Endothelial cell of umbilical vein (primary cell): Measurements from ENCODE around the gene IFT88. TPM values are rescaled to one million over a fixed set of nuclear protein-coding genes. Genes with fewer than 3 reads are reported as not detected.

Experiments
- BruUV-seq: library from RNA; stranded (reverse); fragments of 400-500 nt; replicated peaks from 2 replicates; lab custom pipeline; 2021; lab: Mats Ljungman, UMichigan
- CTCF ChIA-PET: fragments of 300-600, 350-600 bp; sonication (Branson Sonifier 250); formaldehyde crosslinking; loops from one replicate; lab custom pipeline; 2021; ENCODE audit warnings: antibody characterized with exemption, inconsistent platforms; lab: Charles Lee
- POLR2A ChIA-PET: fragments of 300-600, 350-600 bp; sonication (Branson Sonifier 250); formaldehyde crosslinking; loops from one replicate; lab custom pipeline; 2021; ENCODE audit warnings: antibody characterized with exemption, inconsistent platforms; lab: Charles Lee
- DNase-seq: peaks from one replicate; pipeline ENCODE4 v3.0.0-alpha.2; 2011; ENCODE audit warnings: low read depth, low spot score
- FAIRE-seq: peaks from 2 replicates; lab custom pipeline; 2011; peaks lifted over from hg19 to GRCh38; lab: Jason Lieb, UNC
- H2AFZ ChIP-seq: 2 replicates; pipeline ENCODE4 v1.6.0; 2012; ENCODE audit warnings: low read depth, low read length, control low read depth, inconsistent platforms
- H3K27ac ChIP-seq: 2 replicates; pipeline ENCODE4 v1.5.1; 2011; ENCODE audit warnings: low read depth, mild to moderate bottlenecking, control low read depth, low read length, moderate library complexity; ENCODE audit not compliant: insufficient read depth
- H3K27me3 ChIP-seq, 2 experiments: 2 replicates each; pipeline versions ENCODE4 v1.6.0 to v1.6.1; 2011; ENCODE audit warnings: low read length in 2 of 2, mixed read lengths in 1 of 2; ENCODE audit not compliant: control insufficient read depth in 2 of 2, insufficient read depth in 2 of 2
- H3K36me3 ChIP-seq, 2 experiments: 2 replicates in 1 of 2; 3 replicates in 1 of 2; pipeline ENCODE4 v1.5.1; 2011; ENCODE audit warnings: low read length in 2 of 2, mild to moderate bottlenecking in 1 of 2, moderate library complexity in 1 of 2; ENCODE audit not compliant: control insufficient read depth in 2 of 2, insufficient read depth in 2 of 2; ENCODE audit errors: extremely low read depth in 1 of 2
- H3K4me1 ChIP-seq: 3 replicates; pipeline ENCODE4 v1.5.1; 2011; ENCODE audit warnings: mild to moderate bottlenecking, low read length; ENCODE audit not compliant: control insufficient read depth, insufficient read depth; ENCODE audit errors: extremely low read depth
- H3K4me2 ChIP-seq: 2 replicates; pipeline ENCODE4 v1.6.1; 2011; ENCODE audit warnings: low read length, control low read depth, mixed read lengths; ENCODE audit not compliant: insufficient read depth
- H3K4me3 ChIP-seq, 3 experiments: fragments of 200-600 bp in 1 of 3; sonication (generic), shearing (Covaris generic) in 1 of 3; replicated peaks in 1 of 3; 2 replicates each; pipeline ENCODE4 v1.5.1; 2011 to 2016; ENCODE audit warnings: control low read depth in 3 of 3, low read length in 3 of 3, mild to moderate bottlenecking in 2 of 3, inconsistent platforms in 1 of 3, low read depth in 1 of 3, moderate library complexity in 1 of 3; ENCODE audit not compliant: insufficient read depth in 1 of 3
- H3K79me2 ChIP-seq: 2 replicates; pipeline ENCODE4 v1.6.0; 2012; ENCODE audit warnings: low read length, inconsistent platforms; ENCODE audit not compliant: control insufficient read depth, insufficient read depth
- H3K9ac ChIP-seq: replicated peaks from 2 replicates; pipeline ENCODE3; 2011; ENCODE audit warnings: low read length, control low read depth; ENCODE audit not compliant: insufficient read depth; ENCODE audit errors: extremely low read depth
- H3K9me1 ChIP-seq: replicated peaks from 3 replicates; pipeline ENCODE4 v1.6.0; 2011; ENCODE audit warnings: mild to moderate bottlenecking, low read length; ENCODE audit not compliant: control insufficient read depth, insufficient read depth; ENCODE audit errors: extremely low read depth
- H3K9me3 ChIP-seq: replicated peaks from 2 replicates; pipeline ENCODE4 v1.5.1; 2012; ENCODE audit warnings: low read length, inconsistent platforms; ENCODE audit not compliant: control insufficient read depth, insufficient read depth
- H4K20me1 ChIP-seq: replicated peaks from 2 replicates; pipeline ENCODE3; 2011; ENCODE audit warnings: mild to moderate bottlenecking, low read length; ENCODE audit not compliant: control insufficient read depth, insufficient read depth; ENCODE audit errors: extremely low read depth
- EZH2 ChIP-seq: IDR thresholded peaks from 2 replicates; pipeline ENCODE4 v1.6.1; 2012; ENCODE audit warnings: borderline replicate concordance, low read depth, mild to moderate bottlenecking, moderate library complexity, low read length, inconsistent platforms; ENCODE audit not compliant: severe bottlenecking
- FOS ChIP-seq: IDR thresholded peaks from 2 replicates; pipeline ENCODE4 v1.6.1; 2011; ENCODE audit warnings: mild to moderate bottlenecking, low read length, moderate library complexity, borderline replicate concordance; ENCODE audit not compliant: insufficient read depth
- GATA2 ChIP-seq: IDR thresholded peaks from 2 replicates; pipeline ENCODE4 v1.7.0; 2011; ENCODE audit warnings: low read depth, mild to moderate bottlenecking, moderate library complexity, mixed read lengths, low read length; ENCODE audit not compliant: insufficient read length, insufficient read depth
- MYC ChIP-seq: IDR thresholded peaks from one replicate; pipeline ENCODE4 v1.6.1; 2011; ENCODE audit warnings: mild to moderate bottlenecking, low read depth, low read length
- POLR2A ChIP-seq: IDR thresholded peaks from 2 replicates; pipeline ENCODE4 v1.6.1; 2012; ENCODE audit warnings: low read depth, mild to moderate bottlenecking, control low read depth, low read length
- dilution Hi-C: fragments of 300-500 bp; cut with MboI; formaldehyde crosslinking; loops from one replicate; pipeline ENCODE4 v1.15.0; 2019; ENCODE audit warnings: low sequenced_read_pairs; ENCODE audit not compliant: extremely low pct_ligation_motif_present
- intact Hi-C: fragments of 100-400 bp; cut with micrococcal nuclease; formaldehyde crosslinking; loops from one replicate; pipeline ENCODE4 v1.10.0; 2022
- polyA plus RNA-seq, 4 experiments: library from polyadenylated mRNA; depleted of rRNA in 3 of 4; stranded (reverse) in 3 of 4; unstranded in 1 of 4; fragments of >200 nt; gene quantifications; 2 replicates each; pipeline versions ENCODE4 v1.2.1 to v1.2.3, GENCODE V29; 2011 to 2012; ENCODE audit warnings: missing spikeins in 1 of 4
- total RNA-seq: library from RNA; stranded (reverse); gene quantifications from 2 replicates; pipeline ENCODE4 v1.2.3, GENCODE V29; 2021
- TF ChIP-seq, protein P1 (sequence below): IDR thresholded peaks from 2 replicates; pipeline ENCODE4 v1.6.1; 2011; ENCODE audit not compliant: insufficient read depth, insufficient read length

Gene IFT88
- total and polyA plus RNA-seq, 2 donors (not counting 3 experiments of a cell fraction or from before 2014, with no cell fraction given), result 2.4 to 9.1 TPM

DNA sequence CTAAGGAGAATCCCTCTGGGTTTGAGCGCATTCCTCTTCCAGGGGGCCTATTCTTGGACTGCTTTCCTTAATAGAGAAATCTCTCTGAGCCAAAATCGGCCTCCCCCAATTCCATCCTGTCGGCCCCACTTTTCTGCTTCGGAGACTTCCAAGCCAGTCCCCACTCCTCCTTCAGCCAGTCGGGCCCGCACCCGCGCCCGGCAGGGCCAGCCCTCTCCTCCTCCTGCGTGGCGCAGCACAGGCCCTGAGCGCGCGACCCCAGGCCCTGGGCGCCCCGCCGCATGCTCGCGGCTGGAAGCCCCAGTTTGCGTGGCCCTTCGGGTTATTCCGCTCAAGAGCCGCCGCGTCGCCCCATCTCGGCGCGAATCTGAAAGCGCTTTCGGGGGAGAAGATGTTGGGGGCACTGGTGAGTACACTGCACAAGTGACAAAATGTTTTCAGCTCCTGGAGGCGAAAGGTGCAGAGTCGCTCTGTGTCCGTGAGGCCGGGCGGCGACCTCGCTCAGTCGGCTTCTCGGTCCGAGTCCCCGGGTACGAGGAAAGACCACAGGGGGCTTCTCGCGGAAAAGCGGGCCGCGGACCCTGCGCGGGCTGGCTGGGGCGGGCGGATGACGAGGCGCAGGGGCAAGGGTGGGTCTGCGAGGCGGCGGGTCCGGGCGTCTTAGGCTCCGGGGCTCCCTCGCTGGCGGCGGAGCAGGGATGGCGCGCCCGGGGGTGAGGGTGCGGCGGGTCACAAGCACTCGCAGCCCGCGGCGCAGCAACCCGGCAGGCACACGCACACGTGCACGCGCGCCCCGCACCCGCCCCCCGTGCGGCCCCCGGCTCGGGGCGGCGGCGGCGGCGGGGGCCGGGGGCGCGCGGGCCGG, 136.2 kb downstream of the IFT88 start, which contains the start of gene IL17D:
Gene IL17D (plus strand): TSS at position 785 of the 865 bp plus-strand sequence. CDS start 303 bp downstream, outside the sequence.
- no peaks in the 10 kb centered on the region for H3K36me3 ChIP-seq
- no peaks in the 10 kb centered on the region for H3K27me3 ChIP-seq
- peak within 1 kb of the TSS; percentile 75 for H3K4me2 ChIP-seq
- peaks cover 8% of the 10 kb centered on the region for H3K4me1 ChIP-seq
- peak within 1 kb of the TSS; percentile 90 for H2AFZ ChIP-seq
- H3K9ac ChIP-seq, result peak within 1 kb of the TSS; percentile 58
- intact Hi-C loops, result loop anchor here (2.0 to 10.0 kb wide), 2 partner anchors 136 to 178 kb away; partner anchors contain the start of genes CRYL1 and IFT88
- ChIA-PET POLR2A (interaction anchor here (1.1 kb wide), 1 partner anchor 11 kb away, joined by 3 read pairs; no protein-coding TSS in a partner anchor), CTCF (interaction anchor here (0.7 to 9.5 kb wide), 26 partner anchors 11 to 506 kb away, joined by 3 to 92 read pairs (median 4); no protein-coding TSS in a partner anchor)
- TSS peak; percentile 38 for BruUV-seq
- FAIRE-seq (peak; percentile 33), DNase-seq (peak; percentile 42)
- peak within 1 kb of the TSS; percentile 48 to 64 (median 52) for H3K4me3 ChIP-seq
- peak within 1 kb of the TSS; percentile 2 for H3K27ac ChIP-seq
- TF ChIP-seq, protein P1, sequence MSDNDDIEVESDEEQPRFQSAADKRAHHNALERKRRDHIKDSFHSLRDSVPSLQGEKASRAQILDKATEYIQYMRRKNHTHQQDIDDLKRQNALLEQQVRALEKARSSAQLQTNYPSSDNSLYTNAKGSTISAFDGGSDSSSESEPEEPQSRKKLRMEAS, result no peak
- TF ChIP-seq EZH2 (no peak), MYC (no peak), GATA2 (no peak), POLR2A (no peak), FOS (no peak)
- no peaks in the 10 kb centered on the region for H3K9me1 ChIP-seq
- H3K9me3 ChIP-seq, result no peaks in the 10 kb centered on the region
- dilution Hi-C loops, result no loop called here
- H4K20me1 ChIP-seq, result no peaks in the 10 kb centered on the region
- H3K79me2 ChIP-seq, result no peaks in the 10 kb centered on the region
